Tibial nerve (tissue), 4 donors: ENCODE measurements around the gene TECPR2. TPM values are rescaled to one million over a fixed set of nuclear protein-coding genes. Genes with fewer than 3 reads are reported as not detected.
"Not testable (repeated sequence)": the region's sequence is repeated elsewhere in the genome, so short reads cannot be mapped to it uniquely, and the experiment has no call there.

ENCODE experiments used
- DNase-seq, 2 donors: peaks; one replicate each; pipeline ENCODE4 v3.0.0-alpha.2; 2019; ENCODE audit warnings: low spot score in 2 of 2
- H3K27ac ChIP-seq, 4 donors: fragments of 200-600 bp; sonication (generic) in 3 of 4; one replicate each; pipeline ENCODE4 v1.5.1; 2017 to 2019; ENCODE audit warnings: mild to moderate bottlenecking in 1 of 4
- H3K27me3 ChIP-seq, 2 donors: fragments of 200-600 bp; sonication (generic) in 1 of 2; one replicate each; pipeline versions ENCODE4 v1.5.1 to v1.6.0; 2017 to 2019
- H3K36me3 ChIP-seq, 3 donors: fragments of 200-600 bp; sonication (generic); one replicate each; pipeline ENCODE4 v1.5.1; 2018 to 2019
- H3K4me1 ChIP-seq, 4 donors: fragments of 200-600 bp; sonication (generic) in 3 of 4; one replicate each; pipeline ENCODE4 v1.5.1; 2017 to 2019
- H3K4me3 ChIP-seq, 4 donors: fragments of 200-600 bp; sonication (generic) in 3 of 4; one replicate each; pipeline ENCODE4 v1.5.1; 2017 to 2019; ENCODE audit warnings: mild to moderate bottlenecking in 1 of 4, moderate library complexity in 1 of 4
- H3K9me3 ChIP-seq, 4 donors: fragments of 200-600 bp; sonication (generic) in 3 of 4; one replicate each; pipeline ENCODE4 v1.5.1; 2017 to 2019
- CTCF ChIP-seq, 5 experiments: fragments of 200-600 bp in 3 of 5; fragments of 450-650 bp in 2 of 5; sonication (generic) in 3 of 5; IDR thresholded peaks; one replicate each; pipeline ENCODE4 v1.5.1; 2016 to 2019; ENCODE audit warnings: antibody characterized with exemption in 5 of 5, mild to moderate bottlenecking in 3 of 5, moderate library complexity in 2 of 5
- EP300 ChIP-seq, 2 donors: sonication (generic); formaldehyde crosslinking; IDR thresholded peaks; one replicate each; pipeline ENCODE4 v1.6.1; 2017; ENCODE audit warnings: antibody characterized with exemption in 2 of 2, mild to moderate bottlenecking in 1 of 2
- POLR2A ChIP-seq, 2 donors: fragments of 450-650 bp; IDR thresholded peaks; one replicate each; pipeline ENCODE4 v1.6.1; 2017; ENCODE audit warnings: antibody characterized with exemption in 2 of 2, mild to moderate bottlenecking in 2 of 2, moderate library complexity in 2 of 2
- WGBS, 2 donors: methylation state at CpG; one replicate each; pipeline ENCODE4 v1.1.5; 2018; 5-methylcytosine and 5-hydroxymethylcytosine counted together
- total RNA-seq, 4 donors: library from RNA; depleted of rRNA; stranded (reverse); fragments of >200 nt; gene quantifications; one replicate each; pipeline ENCODE4 v1.1.0, GENCODE V29; 2016

The TECPR2 gene
- total RNA-seq, 4 donors from 2014 or later = 21.2 to 77.7 (median 32.8) TPM

- Histone ChIP-seq H3K4me3 (no peak overlapping the region), H3K36me3 (peaks cover 0 to 15% (median 0%) of the 10 kb centered on the region in 3 donors), H3K4me1 (peaks cover 0 to 22% (median 5%) of the 10 kb centered on the region in 4 donors), H3K27me3 (no peaks in the 10 kb centered on the region), H3K9me3 (no peaks in the 10 kb centered on the region), H3K27ac (no peak overlapping the region)
- TF ChIP-seq POLR2A (IDR thresholded peaks at IDR 0.05) (no peak), EP300 (IDR thresholded peaks at IDR 0.05) (no peak), CTCF (IDR thresholded peaks at IDR 0.05) (no peak)
- WGBS, 2 donors = 47 to 52% methylated on average over 9 of the region's 9 CpGs
- DNase-seq = no peak
Observed at GRCh38 chr14:102325791-102326345, 36.9 kb upstream of the TECPR2 start.

DNA sequence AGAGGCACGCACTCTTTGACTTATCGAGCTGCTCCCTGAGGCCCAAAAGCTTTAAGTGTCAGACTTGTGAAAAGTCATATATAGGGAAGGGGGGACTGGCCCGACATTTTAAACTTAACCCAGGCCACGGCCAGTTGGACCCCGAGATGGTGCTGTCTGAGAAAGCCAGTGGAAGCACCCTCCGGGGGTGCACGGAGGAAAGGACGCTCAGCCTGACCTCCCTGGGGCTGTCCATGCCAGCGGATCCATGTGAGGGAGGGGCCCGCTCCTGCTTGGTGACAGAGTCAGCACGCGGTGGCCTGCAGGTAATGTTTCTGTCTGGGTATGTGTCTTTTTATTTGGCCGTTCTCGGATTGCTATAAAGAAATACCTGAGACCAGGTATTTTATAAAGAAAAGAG, 36.2 kb upstream of the TECPR2 start:
- no peak for TF ChIP-seq POLR2A (IDR thresholded peaks at IDR 0.05)
- no peak for TF ChIP-seq EP300 (IDR thresholded peaks at IDR 0.05)
- no peak for TF ChIP-seq CTCF (IDR thresholded peaks at IDR 0.05)
- DNase-seq = no peak
- 89 to 90% methylated on average over 14 of the region's 14 CpGs for WGBS, 2 donors

DNA sequence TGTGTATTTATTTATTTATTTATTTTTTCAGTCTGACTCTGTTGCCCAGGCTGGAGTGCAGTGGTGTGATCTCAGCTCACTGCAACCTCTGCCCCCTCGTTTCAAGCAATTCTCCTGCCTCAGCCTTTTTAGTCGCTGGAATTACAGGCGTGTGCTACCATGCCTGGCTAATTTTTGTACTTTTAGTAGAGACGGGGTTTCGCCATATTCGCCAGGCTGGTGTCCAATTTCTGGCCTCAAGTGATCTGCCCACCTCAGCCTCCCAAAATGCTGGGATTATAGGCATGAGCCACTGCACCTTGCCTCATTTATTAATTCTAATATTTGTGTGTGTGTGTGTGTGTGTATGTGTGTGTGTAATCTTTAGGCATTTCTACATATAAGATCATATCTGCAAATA, 33.4 kb upstream of the TECPR2 start:
- H3K4me1 ChIP-seq, H3K4me3 ChIP-seq, H3K27ac ChIP-seq, H3K9me3 ChIP-seq, H3K27me3 ChIP-seq, DNase-seq: not testable (repeated sequence)
- WGBS, 2 donors = 81 to 89% methylated on average over 6 of the region's 6 CpGs
- peaks cover 0 to 47% (median 0%) of the 10 kb centered on the region in 3 donors for H3K36me3 ChIP-seq

More for the DNA sequence above, 36.2 kb upstream of the TECPR2 start:
- no peak overlapping the region for H3K27ac ChIP-seq
- peaks cover 0 to 19% (median 0%) of the 10 kb centered on the region in 3 donors for H3K36me3 ChIP-seq
- peaks cover 0 to 14% (median 4%) of the 10 kb centered on the region in 4 donors for H3K4me1 ChIP-seq
- no peaks in the 10 kb centered on the region for H3K9me3 ChIP-seq
- H3K4me3 ChIP-seq = no peak overlapping the region
- H3K27me3 ChIP-seq = no peaks in the 10 kb centered on the region

GRCh38 chr14:102330806-102331205, 31.9 kb upstream of the TECPR2 start:
- DNase-seq = no peak
- no peaks in the 10 kb centered on the region for H3K4me1 ChIP-seq
- H3K27me3 ChIP-seq = no peaks in the 10 kb centered on the region
- 93 to 95% methylated on average over 8 of the region's 8 CpGs for WGBS, 2 donors
- TF ChIP-seq CTCF (IDR thresholded peaks at IDR 0.05) (no peak), EP300 (IDR thresholded peaks at IDR 0.05) (no peak), POLR2A (IDR thresholded peaks at IDR 0.05) (no peak)
- H3K9me3 ChIP-seq = no peaks in the 10 kb centered on the region
- H3K36me3 ChIP-seq = peaks cover 0 to 56% (median 0%) of the 10 kb centered on the region in 3 donors
- H3K27ac ChIP-seq = no peak overlapping the region
- no peak overlapping the region for H3K4me3 ChIP-seq

DNA sequence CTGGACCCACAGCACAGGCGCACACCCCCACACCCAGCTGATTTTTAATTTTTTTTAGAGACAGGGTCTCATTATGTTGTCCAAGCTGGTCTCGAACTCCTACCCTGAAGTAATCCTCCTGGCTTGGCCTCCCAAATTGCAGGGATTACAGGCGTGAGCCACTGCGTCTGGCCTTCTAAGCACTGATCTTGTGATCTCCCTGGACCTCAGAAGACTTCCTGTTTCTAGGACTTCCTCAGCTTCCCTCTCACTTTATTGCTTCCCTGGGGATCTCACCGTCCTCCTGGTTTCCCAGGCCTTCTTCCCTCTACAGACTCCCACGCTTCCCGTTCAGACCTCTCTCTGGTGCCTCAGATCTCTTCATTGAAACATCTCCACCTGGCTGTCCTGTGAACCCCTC, 29.4 kb upstream of the TECPR2 start:
- Histone ChIP-seq H3K27ac (no peak overlapping the region), H3K27me3 (no peaks in the 10 kb centered on the region), H3K9me3 (no peaks in the 10 kb centered on the region), H3K36me3 (peaks cover 0 to 71% (median 0%) of the 10 kb centered on the region in 3 donors), H3K4me3 (no peak overlapping the region), H3K4me1 (no peaks in the 10 kb centered on the region)
- TF ChIP-seq EP300 (IDR thresholded peaks at IDR 0.05) (no peak), CTCF (IDR thresholded peaks at IDR 0.05) (no peak), POLR2A (IDR thresholded peaks at IDR 0.05) (no peak)
- DNase-seq = no peak
- 78 to 89% methylated on average over 7 of the region's 7 CpGs for whole genome bisulfite sequencing, 2 donors
